ENCODE data around the gene CYP4F11. TPM values are rescaled to one million over a fixed set of nuclear protein-coding genes. Genes with fewer than 3 reads are reported as not detected.

The CYP4F11 gene
- polyA plus RNA-seq, 1 donor from 2014 or later = not detected

GRCh38 chr19:15863272-15863671, 71.1 kb downstream of the CYP4F11 start:
- Histone ChIP-seq H3K36me3 (ENCODE audit: insufficient read depth, low read length) (no peaks in the 10 kb centered on the region), H3K4me2 (ENCODE audit: low read length) (no peak overlapping the region), H3K9me2 (ENCODE audit: insufficient read depth, low read length) (no peaks in the 10 kb centered on the region), H3K9ac (ENCODE audit: low read length) (no peak overlapping the region), H4K20me1 (ENCODE audit: insufficient read depth) (no peaks in the 10 kb centered on the region), H3F3A (ENCODE audit: insufficient read depth, low read length, poor library complexity, severe bottlenecking) (no peaks in the 10 kb centered on the region), H3K79me2 (replicated peaks; ENCODE audit: insufficient read depth, low read length) (no peaks in the 10 kb centered on the region), H3K27me3 (ENCODE audit: insufficient read depth, low read depth, low read length) (no peaks in the 10 kb centered on the region), H2AFZ (ENCODE audit: low read depth, low read length) (no peak overlapping the region), H3K4me3 (ENCODE audit: low read length) (no peak overlapping the region), H3K27ac (ENCODE audit: low read length) (no peak overlapping the region), H3K9me3 (ENCODE audit: low read length) (no peaks in the 10 kb centered on the region)
- TF ChIP-seq, protein P1, sequence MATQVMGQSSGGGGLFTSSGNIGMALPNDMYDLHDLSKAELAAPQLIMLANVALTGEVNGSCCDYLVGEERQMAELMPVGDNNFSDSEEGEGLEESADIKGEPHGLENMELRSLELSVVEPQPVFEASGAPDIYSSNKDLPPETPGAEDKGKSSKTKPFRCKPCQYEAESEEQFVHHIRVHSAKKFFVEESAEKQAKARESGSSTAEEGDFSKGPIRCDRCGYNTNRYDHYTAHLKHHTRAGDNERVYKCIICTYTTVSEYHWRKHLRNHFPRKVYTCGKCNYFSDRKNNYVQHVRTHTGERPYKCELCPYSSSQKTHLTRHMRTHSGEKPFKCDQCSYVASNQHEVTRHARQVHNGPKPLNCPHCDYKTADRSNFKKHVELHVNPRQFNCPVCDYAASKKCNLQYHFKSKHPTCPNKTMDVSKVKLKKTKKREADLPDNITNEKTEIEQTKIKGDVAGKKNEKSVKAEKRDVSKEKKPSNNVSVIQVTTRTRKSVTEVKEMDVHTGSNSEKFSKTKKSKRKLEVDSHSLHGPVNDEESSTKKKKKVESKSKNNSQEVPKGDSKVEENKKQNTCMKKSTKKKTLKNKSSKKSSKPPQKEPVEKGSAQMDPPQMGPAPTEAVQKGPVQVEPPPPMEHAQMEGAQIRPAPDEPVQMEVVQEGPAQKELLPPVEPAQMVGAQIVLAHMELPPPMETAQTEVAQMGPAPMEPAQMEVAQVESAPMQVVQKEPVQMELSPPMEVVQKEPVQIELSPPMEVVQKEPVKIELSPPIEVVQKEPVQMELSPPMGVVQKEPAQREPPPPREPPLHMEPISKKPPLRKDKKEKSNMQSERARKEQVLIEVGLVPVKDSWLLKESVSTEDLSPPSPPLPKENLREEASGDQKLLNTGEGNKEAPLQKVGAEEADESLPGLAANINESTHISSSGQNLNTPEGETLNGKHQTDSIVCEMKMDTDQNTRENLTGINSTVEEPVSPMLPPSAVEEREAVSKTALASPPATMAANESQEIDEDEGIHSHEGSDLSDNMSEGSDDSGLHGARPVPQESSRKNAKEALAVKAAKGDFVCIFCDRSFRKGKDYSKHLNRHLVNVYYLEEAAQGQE (IDR thresholded peaks at IDR 0.05; ENCODE audit: borderline replicate concordance) = no peak
- no peak for TF ChIP-seq EP300 (conservative IDR thresholded peaks at IDR 0.05; ENCODE audit: poor library complexity, severe bottlenecking)
- TF ChIP-seq RAD21 (conservative IDR thresholded peaks at IDR 0.05) = no peak
- TF ChIP-seq SMC3 (conservative IDR thresholded peaks at IDR 0.05; ENCODE audit: poor library complexity) = no peak
- no peak for TF ChIP-seq EZH2 (IDR thresholded peaks at IDR 0.05; ENCODE audit: borderline replicate concordance, insufficient read depth, low read length, poor library complexity, severe bottlenecking)
- TF ChIP-seq CTCF (IDR thresholded peaks at IDR 0.05; ENCODE audit: poor library complexity, severe bottlenecking) = no peak

GRCh38 chr19:15862444-15862843, 71.9 kb downstream of the CYP4F11 start:
- H3K9ac ChIP-seq (ENCODE audit: low read length) = no peak overlapping the region
- no peak overlapping the region for H3K27ac ChIP-seq (ENCODE audit: low read length)
- H3K4me3 ChIP-seq (ENCODE audit: low read length) = no peak overlapping the region
- no peaks in the 10 kb centered on the region for H3K79me2 ChIP-seq (replicated peaks; ENCODE audit: insufficient read depth, low read length)
- no peak overlapping the region for H2AFZ ChIP-seq (ENCODE audit: low read depth, low read length)
- no peaks in the 10 kb centered on the region for H3K9me2 ChIP-seq (ENCODE audit: insufficient read depth, low read length)
- no peaks in the 10 kb centered on the region for H3K9me3 ChIP-seq (ENCODE audit: low read length)
- H3K4me2 ChIP-seq (ENCODE audit: low read length) = no peak overlapping the region
- H3F3A ChIP-seq (ENCODE audit: insufficient read depth, low read length, poor library complexity, severe bottlenecking) = no peaks in the 10 kb centered on the region
- TF ChIP-seq, protein P1 (IDR thresholded peaks at IDR 0.05; ENCODE audit: borderline replicate concordance) = no peak
- no peak for TF ChIP-seq CTCF (IDR thresholded peaks at IDR 0.05; ENCODE audit: poor library complexity, severe bottlenecking)
- no peak for TF ChIP-seq POLR2AphosphoS5 (IDR thresholded peaks at IDR 0.05)
- no peak for TF ChIP-seq RAD21 (conservative IDR thresholded peaks at IDR 0.05)
- TF ChIP-seq EZH2 (IDR thresholded peaks at IDR 0.05; ENCODE audit: borderline replicate concordance, insufficient read depth, low read length, poor library complexity, severe bottlenecking) = no peak
- no peak for TF ChIP-seq EP300 (conservative IDR thresholded peaks at IDR 0.05; ENCODE audit: poor library complexity, severe bottlenecking)
- TF ChIP-seq TAF1 (IDR thresholded peaks at IDR 0.05; ENCODE audit: low read depth) = no peak
- no peak for TF ChIP-seq SMC3 (conservative IDR thresholded peaks at IDR 0.05; ENCODE audit: poor library complexity)
- H4K20me1 ChIP-seq (ENCODE audit: insufficient read depth) = no peaks in the 10 kb centered on the region
- H3K36me3 ChIP-seq (ENCODE audit: insufficient read depth, low read length) = no peaks in the 10 kb centered on the region
- no peaks in the 10 kb centered on the region for H3K27me3 ChIP-seq (ENCODE audit: insufficient read depth, low read depth, low read length)

Data from neural cell (in vitro differentiated cells).